Measurements from ENCODE around the gene OAT. TPM values are rescaled to one million over a fixed set of nuclear protein-coding genes. Genes with fewer than 3 reads are reported as not detected.

The OAT gene
- total and polyA plus RNA-seq, 10 of the 15 experiments (the other 5 are each of a cell fraction or from before 2014, with no cell fraction given) = 1.2 to 9.8 (median 1.6) TPM

DNA sequence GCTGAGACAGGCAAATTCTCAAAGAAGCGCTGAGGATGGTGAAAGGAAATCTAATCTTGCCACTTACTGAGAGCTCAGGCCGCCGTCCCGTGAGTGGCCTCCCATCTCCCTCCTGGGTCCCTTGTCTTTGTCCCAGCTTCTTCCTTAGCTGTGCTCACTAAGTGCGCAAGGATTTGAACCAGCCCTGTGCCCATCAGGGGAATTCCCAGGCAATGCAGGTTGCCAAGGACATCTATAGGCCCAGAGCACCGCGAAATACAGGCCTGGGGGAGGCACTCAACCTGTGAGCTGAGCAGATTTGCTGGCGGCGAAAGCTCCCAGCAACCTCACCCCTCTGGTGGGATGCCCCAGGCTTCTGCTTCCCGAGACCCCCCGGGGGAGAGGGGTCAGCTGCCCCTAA, 64.8 kb downstream of the OAT start:
- ChIA-PET RAD21 (ENCODE audit: unreplicated experiment) (no interaction called here), CTCF (no interaction called here), SMC1A (ENCODE audit: uncharacterized antibody, unreplicated experiment) (interaction anchor here (1.2 kb wide), 1 partner anchor 335 kb away, joined by 3 read pairs; no protein-coding TSS in a partner anchor), POLR2A (no interaction called here)
- Histone ChIP-seq H4K20me1 (ENCODE audit: control insufficient read depth, insufficient read depth) (no peaks in the 10 kb centered on the region), H2AFZ (ENCODE audit: control insufficient read depth, low read depth, low read length) (no peak overlapping the region), H3K4me3 (no peak overlapping the region), H3K27me3 (replicated peaks in 1 of 2; ENCODE audit: control insufficient read depth in 2 of 2, insufficient read depth in 2 of 2, low read length in 1 of 2) (no peaks in the 10 kb centered on the region), H3K4me1 (ENCODE audit: control insufficient read depth, insufficient read depth, low read length) (no peaks in the 10 kb centered on the region), H3K27ac (ENCODE audit: control insufficient read depth, insufficient read depth) (no peak overlapping the region), H3K9me3 (replicated peaks; ENCODE audit: control insufficient read depth, insufficient read depth, low read length) (no peaks in the 10 kb centered on the region), H3K79me2 (ENCODE audit: control insufficient read depth, insufficient read depth, low read length) (no peaks in the 10 kb centered on the region), H3K36me3 (ENCODE audit: control insufficient read depth in 2 of 2, insufficient read depth in 2 of 2, low read length in 1 of 2) (no peaks in the 10 kb centered on the region), H3K9ac (ENCODE audit: control insufficient read depth, insufficient read depth, low read length) (no peak overlapping the region), H3K4me2 (ENCODE audit: control insufficient read depth, insufficient read depth) (no peak overlapping the region)
- no TSS peak for BruUV-seq (replicated peaks)
- intact Hi-C loops (cut with micrococcal nuclease; ENCODE audit: unreplicated experiment) = no loop called here
- no peak for TF ChIP-seq CEBPZ (IDR thresholded peaks at IDR 0.05; ENCODE audit: low read depth, low read length)
- TF ChIP-seq TBL1XR1 (IDR thresholded peaks at IDR 0.05; ENCODE audit: low read depth, low read length) = no peak
- 92% methylated on average over 11 of the region's 11 CpGs for WGBS (ENCODE audit: insufficient coverage, insufficient replicate concordance, low lambda C conversion rate, missing lambda C conversion rate)
- in situ Hi-C loops (cut with MboI) = no loop called here
- no peak for ATAC-seq
- FAIRE-seq = no peak
- DNase-seq (ENCODE audit: low read depth, low spot score) = no peak

- no peak overlapping the region for H3K9ac ChIP-seq (ENCODE audit: control insufficient read depth, insufficient read depth, low read length)
- no peaks in the 10 kb centered on the region for H3K79me2 ChIP-seq (ENCODE audit: control insufficient read depth, insufficient read depth, low read length)
- intact Hi-C loops (cut with micrococcal nuclease; ENCODE audit: unreplicated experiment) (no loop called here), in situ Hi-C loops (cut with MboI) (no loop called here)
- ATAC-seq (no peak), FAIRE-seq (no peak), DNase-seq (ENCODE audit: low read depth, low spot score) (no peak)
- no peak overlapping the region for H3K4me3 ChIP-seq
- RAD21 ChIA-PET (ENCODE audit: unreplicated experiment) = no interaction called here
- 58% methylated on average over 12 of the region's 15 CpGs for WGBS (ENCODE audit: insufficient coverage, insufficient replicate concordance, low lambda C conversion rate, missing lambda C conversion rate)
- H3K9me3 ChIP-seq (replicated peaks; ENCODE audit: control insufficient read depth, insufficient read depth, low read length) = no peaks in the 10 kb centered on the region
- POLR2A ChIA-PET = no interaction called here
- CTCF ChIA-PET = interaction anchor here (0.7 kb wide), 1 partner anchor 67 kb away, joined by 3 read pairs; no protein-coding TSS in a partner anchor
- BruUV-seq (replicated peaks) = no TSS peak
- H3K4me1 ChIP-seq (ENCODE audit: control insufficient read depth, insufficient read depth, low read length) = no peaks in the 10 kb centered on the region
- no peak overlapping the region for H3K27ac ChIP-seq (ENCODE audit: control insufficient read depth, insufficient read depth)
- SMC1A ChIA-PET (ENCODE audit: uncharacterized antibody, unreplicated experiment) = interaction anchor here (1.2 kb wide), 1 partner anchor 335 kb away, joined by 3 read pairs; no protein-coding TSS in a partner anchor
- no peaks in the 10 kb centered on the region for H4K20me1 ChIP-seq (ENCODE audit: control insufficient read depth, insufficient read depth)
- no peak overlapping the region for H2AFZ ChIP-seq (ENCODE audit: control insufficient read depth, low read depth, low read length)
- no peaks in the 10 kb centered on the region for H3K27me3 ChIP-seq (replicated peaks in 1 of 2; ENCODE audit: control insufficient read depth in 2 of 2, insufficient read depth in 2 of 2, low read length in 1 of 2)
- no peaks in the 10 kb centered on the region for H3K36me3 ChIP-seq (ENCODE audit: control insufficient read depth in 2 of 2, insufficient read depth in 2 of 2, low read length in 1 of 2)
- H3K4me2 ChIP-seq (ENCODE audit: control insufficient read depth, insufficient read depth) = no peak overlapping the region
- TF ChIP-seq SREBF1 (IDR thresholded peaks at IDR 0.05; ENCODE audit: low read length) (no peak), BACH1 (IDR thresholded peaks at IDR 0.05; ENCODE audit: borderline replicate concordance) (no peak), RBBP5 (conservative IDR thresholded peaks at IDR 0.05) (no peak), SMARCA5 (IDR thresholded peaks at IDR 0.05) (no peak), ETV6 (conservative IDR thresholded peaks at IDR 0.05 in 1 of 2, IDR thresholded peaks at IDR 0.05 in 1 of 2; ENCODE audit: borderline replicate concordance in 1 of 2, low read depth in 1 of 2) (no peak), MYC (IDR thresholded peaks at IDR 0.05; ENCODE audit: insufficient read depth, insufficient read length, insufficient replicate concordance, low read length, severe bottlenecking) (no peak), ZBTB11 (CRISPR knock-in tag; IDR thresholded peaks at IDR 0.05) (no peak)
These were observed 65.5 kb downstream of the OAT start for GRCh38 chr10:124353091-124353815.

Data from GM12878 (cell line).